Astrocyte of the hippocampus (primary cell): ENCODE measurements around the gene FLII.

Experiments used
- DNase-seq: peaks from one replicate; pipeline ENCODE4 v3.0.0; 2011; ENCODE audit warnings: low read depth, low spot score

Gene FLII

GRCh38 chr17:18260332-18261145 is 2.0 kb upstream of the FLII start, which contains the start of gene MIEF2:
Gene MIEF2 (plus strand): TSS chr17:18260662. CDS start chr17:18262721, 2,059 bp downstream.
- DNase-seq, result peak; percentile 98

DNA sequence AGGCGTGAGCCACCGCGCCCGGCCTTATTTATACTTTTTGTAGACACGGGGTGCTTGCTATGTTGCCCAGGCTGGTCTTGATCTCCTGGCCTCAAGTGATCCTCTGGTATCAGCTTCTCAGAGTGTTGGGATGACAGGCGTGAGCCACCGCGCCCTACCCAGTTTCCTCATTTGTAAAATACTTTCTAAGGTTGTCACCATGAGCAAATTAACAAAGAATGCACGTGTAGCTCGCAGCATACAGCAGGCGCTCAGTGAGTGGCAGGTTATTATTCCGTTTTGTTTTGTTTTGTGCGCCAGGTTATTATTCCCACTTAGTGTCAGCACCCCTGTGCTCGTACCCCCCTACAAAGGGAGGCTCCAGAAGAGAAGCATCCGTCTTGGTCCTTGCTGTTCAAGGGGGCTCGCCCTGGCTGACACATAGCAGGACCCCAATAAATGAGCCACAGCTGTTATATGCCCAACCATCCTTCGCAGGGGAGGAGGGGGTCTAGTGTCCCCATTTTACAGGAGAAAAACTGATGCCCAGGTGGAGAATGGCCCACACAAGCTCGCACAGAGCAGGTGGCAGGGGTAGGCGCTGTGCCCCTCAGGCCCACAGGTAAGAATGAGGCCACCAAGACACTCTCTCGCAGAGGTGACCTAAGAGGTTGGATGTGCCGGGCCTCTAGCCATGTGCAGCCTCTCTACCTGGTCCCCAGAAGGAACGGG is 1.2 kb upstream of the FLII start:
- DNase-seq, result peak; percentile 60

DNA sequence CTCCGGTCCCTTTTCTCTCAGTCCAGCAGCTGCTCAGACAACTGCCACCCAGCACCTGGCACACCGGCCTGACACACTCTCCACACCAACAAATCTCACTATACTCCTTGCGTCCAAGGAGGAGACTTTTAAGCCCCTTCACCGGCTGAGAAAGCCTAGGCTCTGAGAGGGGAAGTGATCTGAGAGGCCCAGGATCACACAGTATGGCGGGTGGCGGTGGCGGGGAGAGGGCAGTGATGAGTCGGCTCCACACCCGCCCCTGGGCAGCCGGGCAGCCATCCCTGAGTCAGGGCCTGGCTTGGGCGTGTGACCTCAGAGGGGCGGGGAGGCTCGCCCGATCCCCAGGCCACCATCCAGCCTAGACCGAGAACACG is 569 bp downstream of the FLII start:
- DNase-seq, result peak; percentile 87

GRCh38 chr17:18257268-18257981 is 1.1 kb downstream of the FLII start:
- peak; percentile 78 for DNase-seq

- DNase-seq, result no peak
Measured at GRCh38 chr17:18256776-18257175, 1.8 kb downstream of the FLII start.

GRCh38 chr17:18256351-18256750 is 2.2 kb downstream of the FLII start:
- DNase-seq, result no peak

DNA sequence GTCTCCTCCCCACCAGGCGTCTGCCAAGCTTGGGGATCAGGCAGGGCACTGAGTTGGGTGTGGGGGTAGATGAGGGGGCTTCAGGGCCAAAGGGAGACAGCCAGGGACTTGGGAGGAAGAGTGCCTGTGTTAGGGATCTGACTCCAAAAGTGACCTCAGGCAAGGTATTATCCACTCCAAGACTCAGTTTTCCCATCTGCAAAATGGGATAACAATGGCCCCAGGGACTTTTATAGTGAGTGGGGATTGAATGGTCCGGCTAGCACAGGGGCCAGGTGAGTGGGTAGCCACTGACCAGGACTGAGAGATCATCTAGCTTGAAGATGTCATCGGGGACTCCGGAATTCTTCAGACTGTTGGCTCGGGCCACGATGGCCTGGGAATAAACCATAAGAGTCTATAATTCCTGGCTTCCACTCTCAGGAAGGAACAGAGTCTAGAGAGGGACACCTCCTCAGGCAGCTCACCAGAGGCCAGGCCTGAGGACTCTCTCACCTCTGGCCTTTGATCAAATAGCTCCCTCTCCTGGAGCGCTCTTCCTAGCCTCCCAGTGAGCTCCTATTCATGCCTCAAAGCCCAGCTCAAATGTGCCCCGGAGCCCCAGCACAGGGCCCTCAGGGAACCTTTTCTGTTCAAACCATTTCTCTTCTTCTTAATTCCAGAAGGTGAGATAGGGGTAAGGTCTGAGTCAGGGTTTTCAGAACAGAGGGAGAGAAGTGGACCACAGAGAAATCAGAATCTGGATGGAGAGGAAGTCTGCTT is 3.5 kb downstream of the FLII start:
- no peak for DNase-seq

- DNase-seq, result no peak
Measured at GRCh38 chr17:18253947-18254821, 4.4 kb downstream of the FLII start.

DNA sequence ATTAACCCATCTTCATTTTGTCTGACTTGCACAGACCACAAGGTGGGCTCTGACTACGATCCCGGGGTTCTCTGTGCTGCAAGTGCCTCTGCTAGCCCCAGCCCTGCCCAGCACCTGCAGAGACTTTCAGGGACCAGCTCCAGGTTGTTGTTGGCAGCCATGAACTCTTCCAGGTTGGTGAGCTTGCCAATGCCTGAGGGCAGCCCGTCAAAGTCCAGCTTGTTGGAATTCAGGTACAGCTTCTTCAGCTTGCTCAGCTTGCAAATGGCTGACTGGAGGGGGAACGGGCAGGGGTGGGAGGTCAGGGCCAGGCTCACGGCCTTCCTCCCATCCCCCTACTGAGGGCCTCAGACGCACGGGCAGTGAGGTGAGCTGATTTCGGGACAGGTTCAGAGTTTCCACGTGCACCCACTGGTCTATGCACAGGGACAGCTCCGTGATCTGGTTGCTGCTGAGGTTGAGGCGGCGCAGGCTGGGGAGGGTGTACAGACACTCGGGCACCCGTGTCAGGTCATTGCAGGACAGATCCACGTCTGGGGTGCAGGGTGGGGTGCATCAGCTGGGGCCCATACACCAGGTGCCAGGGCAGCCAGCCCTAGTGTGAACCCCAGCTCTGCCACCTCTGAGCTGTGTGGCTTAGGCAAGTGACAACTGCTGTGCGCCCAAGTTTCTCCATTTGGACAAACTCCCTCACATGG is 5.2 kb downstream of the FLII start:
- no peak for DNase-seq

- DNase-seq, result no peak
Measured at GRCh38 chr17:18252160-18252559, 6.4 kb downstream of the FLII start.

- DNase-seq, result no peak
Measured at GRCh38 chr17:18251204-18251603, 7.3 kb downstream of the FLII start.

DNA sequence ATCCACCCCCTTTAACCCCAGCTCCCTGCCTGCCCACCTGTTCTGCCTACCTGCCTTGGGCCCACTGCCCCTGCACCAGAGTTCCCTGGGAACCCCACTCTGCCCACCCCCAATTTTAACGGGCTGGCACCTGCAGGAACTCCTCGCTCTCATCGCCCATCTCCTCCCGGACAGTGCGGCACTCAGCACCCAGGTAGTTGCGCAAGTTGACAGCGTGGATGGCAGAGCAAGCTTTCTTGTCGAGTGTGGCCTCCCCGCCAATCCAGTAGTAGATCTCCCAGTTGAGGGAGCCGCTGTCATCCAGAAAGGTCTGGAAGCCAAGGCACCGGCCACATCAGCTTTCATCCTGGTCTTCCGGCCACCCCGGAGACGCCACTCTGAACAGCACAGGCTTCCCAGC is 7.8 kb downstream of the FLII start:
- no peak for DNase-seq

- DNase-seq, result no peak
Measured at GRCh38 chr17:18250259-18250658, 8.3 kb downstream of the FLII start.

DNA sequence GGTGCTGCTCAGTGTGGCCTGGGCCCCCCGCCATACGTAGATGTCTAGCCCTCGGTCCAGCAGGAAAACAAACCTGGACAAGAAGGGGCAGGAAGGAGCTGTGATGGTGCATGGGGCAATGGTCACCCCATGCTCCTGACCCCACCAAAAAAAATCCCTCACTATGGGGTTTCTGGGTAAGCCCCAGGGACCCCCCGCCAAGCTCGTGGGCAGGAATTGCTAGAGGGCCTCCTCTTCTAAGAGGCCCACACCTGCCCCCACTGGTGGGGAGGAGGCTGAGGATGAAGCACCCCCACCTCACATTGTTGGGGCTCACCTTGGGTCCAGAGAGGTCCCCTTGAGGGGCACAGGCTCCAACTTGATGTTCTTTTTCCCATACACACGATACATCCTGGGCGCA is 9.7 kb downstream of the FLII start:
- no peak for DNase-seq

DNA sequence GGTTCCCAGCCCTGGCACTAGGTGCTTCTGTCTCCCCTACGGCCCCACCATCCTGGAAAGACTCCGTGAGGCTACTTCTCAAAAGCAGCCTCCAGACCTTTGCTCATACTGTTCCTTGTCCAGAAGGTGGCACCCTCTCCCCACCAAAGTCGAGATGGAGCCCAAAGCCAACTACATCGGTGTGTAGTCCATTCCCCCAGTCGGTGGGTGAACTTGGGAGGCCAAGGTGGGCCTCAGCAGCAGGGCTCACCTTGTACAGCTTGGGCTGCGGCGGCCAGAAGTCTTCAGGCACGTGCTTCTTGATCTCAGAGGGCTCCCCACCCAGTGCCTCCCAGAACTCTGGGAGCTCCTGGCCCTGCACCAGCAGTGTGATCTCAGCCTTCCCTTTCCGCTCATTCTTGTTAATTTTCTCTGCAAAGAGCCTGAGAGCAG is 10.2 kb downstream of the FLII start:
- DNase-seq, result peak; percentile 83

GRCh38 chr17:18247613-18248001 is 10.9 kb downstream of the FLII start:
- DNase-seq, result peak; percentile 23

DNA sequence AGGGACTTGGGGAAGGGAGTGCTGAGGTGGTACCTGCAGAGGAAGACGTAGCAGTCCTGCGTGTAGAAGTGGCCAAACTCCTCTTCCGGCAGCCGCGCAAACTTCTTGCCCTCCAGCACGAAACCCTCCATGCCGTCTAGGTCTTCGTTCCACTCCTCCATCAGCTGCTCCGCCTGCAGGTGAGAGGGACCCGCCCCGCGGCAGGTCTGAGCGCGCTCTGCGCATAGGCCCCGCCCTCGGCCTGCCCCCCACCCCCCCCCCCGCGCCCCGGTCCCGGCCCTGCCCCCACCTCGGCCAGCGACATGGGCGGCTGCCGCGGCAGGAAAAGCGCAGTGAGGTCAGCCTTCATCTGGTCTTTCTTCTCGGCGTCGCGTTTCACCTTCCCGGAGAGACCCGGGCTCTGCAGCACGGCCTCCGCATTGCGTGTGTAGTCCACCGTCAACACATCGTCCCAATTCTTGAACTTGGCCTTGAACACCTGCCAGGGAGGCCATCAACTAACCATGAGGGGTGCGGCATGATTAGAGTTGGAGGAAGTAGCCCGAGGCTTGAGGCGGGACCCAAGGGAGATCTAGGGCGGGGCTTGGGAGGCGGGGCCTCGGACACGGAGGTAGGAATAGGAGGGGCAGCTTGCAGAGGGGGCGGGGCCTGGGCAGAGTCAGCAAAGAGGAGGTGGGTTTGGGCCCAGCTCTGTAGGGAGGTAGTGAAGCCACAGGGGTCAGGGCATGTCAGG is 11.5 kb downstream of the FLII start:
- peak; percentile 66 for DNase-seq

DNA sequence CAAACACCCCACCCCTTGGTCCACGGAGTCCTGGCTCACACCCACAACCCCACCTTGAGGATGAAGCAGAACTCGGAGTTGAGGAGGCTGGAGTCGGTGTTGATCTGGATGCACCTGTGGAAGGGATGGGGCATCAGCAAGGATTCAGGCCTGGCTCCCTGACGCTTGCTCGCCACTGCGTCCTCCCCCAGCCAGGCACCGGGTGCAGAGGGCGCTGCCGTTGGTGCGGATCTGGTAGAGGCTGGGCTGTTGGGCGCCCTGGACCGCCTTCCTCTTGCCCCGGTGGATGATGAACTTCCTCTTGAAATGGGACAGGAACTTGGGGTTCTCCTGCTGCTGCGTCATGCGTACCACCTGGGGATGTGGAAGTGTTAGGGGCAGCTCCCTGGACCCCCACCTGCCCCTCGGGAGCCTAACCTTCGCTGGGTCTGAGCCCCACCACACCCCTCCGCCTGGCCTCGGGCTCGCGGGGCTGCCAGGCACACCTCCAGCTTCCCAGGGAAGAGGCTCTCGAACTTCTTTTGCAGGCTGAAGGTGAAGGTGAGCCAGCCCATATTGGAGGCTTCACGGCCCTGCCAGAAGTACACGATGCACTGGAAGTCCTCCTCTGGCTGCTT is 12.3 kb downstream of the FLII start:
- DNase-seq, result no peak
